Measurements from ENCODE around the gene ADAT3. TPM values are rescaled to one million over a fixed set of nuclear protein-coding genes. Genes with fewer than 3 reads are reported as not detected.

Gene ADAT3
- total RNA-seq, 1 donor from 2014 or later, result 10.9 TPM

DNA sequence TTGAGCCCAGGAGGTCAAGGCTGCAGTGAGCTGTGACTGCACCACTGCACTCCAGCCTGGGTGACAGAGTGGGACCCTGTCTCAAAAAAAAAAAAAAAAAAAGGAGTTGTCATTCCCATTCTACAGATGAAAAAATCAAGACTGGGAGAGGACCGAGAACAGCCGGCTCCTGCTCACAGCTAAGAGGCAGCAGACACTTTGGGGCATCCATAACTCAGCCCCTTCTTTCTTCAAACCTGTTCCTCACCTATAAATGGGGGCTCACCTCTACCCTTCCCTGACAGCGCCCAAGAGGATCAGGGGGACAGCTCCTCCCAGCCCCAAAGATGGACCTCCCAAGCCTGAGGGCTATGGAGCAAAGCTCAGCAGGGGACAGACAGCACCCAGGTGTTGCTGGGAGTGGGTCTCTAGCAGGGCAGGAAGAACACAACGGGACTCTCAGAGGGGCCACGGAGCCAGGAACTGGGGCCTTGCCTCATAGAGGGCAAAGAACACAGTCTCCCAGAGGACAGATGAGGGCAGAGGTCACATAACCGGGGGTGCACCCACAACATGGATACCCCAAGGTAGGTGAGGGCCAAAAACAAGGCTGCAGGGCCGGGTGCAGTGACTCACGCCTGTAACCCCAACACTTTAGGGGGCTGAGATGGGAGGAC, 38.4 kb upstream of the ADAT3 start:
- Mint-ChIP-seq H3K27ac (ENCODE audit: unreplicated experiment) (no peak overlapping the region), H3K4me3 (ENCODE audit: unreplicated experiment) (no peak overlapping the region)
- TF ChIP-seq, protein P1, sequence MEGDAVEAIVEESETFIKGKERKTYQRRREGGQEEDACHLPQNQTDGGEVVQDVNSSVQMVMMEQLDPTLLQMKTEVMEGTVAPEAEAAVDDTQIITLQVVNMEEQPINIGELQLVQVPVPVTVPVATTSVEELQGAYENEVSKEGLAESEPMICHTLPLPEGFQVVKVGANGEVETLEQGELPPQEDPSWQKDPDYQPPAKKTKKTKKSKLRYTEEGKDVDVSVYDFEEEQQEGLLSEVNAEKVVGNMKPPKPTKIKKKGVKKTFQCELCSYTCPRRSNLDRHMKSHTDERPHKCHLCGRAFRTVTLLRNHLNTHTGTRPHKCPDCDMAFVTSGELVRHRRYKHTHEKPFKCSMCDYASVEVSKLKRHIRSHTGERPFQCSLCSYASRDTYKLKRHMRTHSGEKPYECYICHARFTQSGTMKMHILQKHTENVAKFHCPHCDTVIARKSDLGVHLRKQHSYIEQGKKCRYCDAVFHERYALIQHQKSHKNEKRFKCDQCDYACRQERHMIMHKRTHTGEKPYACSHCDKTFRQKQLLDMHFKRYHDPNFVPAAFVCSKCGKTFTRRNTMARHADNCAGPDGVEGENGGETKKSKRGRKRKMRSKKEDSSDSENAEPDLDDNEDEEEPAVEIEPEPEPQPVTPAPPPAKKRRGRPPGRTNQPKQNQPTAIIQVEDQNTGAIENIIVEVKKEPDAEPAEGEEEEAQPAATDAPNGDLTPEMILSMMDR (IDR thresholded peaks at IDR 0.05; ENCODE audit: partially characterized antibody, unreplicated experiment), result no peak

DNA sequence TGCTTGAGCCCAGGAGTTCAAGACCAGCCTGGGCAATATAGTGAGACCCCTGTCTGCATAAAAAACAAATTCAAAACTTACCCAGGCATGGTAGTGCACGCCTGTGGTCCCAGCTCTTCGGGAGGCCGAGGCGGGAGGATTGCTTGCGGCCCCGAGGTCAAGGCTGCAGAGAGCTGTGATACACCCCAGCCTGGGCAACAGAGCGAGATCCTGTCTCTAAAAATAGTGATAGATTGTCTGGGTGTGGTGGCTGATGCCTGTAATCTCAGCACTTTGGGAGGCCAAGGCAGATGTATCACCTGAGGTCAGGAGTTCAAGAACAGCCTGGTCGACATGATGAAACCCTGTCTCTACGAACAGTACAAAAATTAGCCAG, 37.9 kb upstream of the ADAT3 start:
- Mint-ChIP-seq H3K4me3 (ENCODE audit: unreplicated experiment) (no peak overlapping the region), H3K4me1 (ENCODE audit: low read depth, unreplicated experiment) (no peaks in the 10 kb centered on the region), H3K9me3 (ENCODE audit: unreplicated experiment) (peaks cover 3% of the 10 kb centered on the region), H3K36me3 (ENCODE audit: unreplicated experiment) (no peaks in the 10 kb centered on the region), H3K27me3 (ENCODE audit: unreplicated experiment) (no peaks in the 10 kb centered on the region), H3K27ac (ENCODE audit: unreplicated experiment) (no peak overlapping the region)
- TF ChIP-seq, protein P1 (IDR thresholded peaks at IDR 0.05; ENCODE audit: partially characterized antibody, unreplicated experiment), result no peak
- no peak for DNase-seq

More for the DNA sequence above, 38.4 kb upstream of the ADAT3 start:
- Mint-ChIP-seq H3K27me3 (ENCODE audit: unreplicated experiment) (no peaks in the 10 kb centered on the region), H3K9me3 (ENCODE audit: unreplicated experiment) (peaks cover 3% of the 10 kb centered on the region), H3K4me1 (ENCODE audit: low read depth, unreplicated experiment) (no peaks in the 10 kb centered on the region), H3K36me3 (ENCODE audit: unreplicated experiment) (no peaks in the 10 kb centered on the region)
- no peak for DNase-seq

DNA sequence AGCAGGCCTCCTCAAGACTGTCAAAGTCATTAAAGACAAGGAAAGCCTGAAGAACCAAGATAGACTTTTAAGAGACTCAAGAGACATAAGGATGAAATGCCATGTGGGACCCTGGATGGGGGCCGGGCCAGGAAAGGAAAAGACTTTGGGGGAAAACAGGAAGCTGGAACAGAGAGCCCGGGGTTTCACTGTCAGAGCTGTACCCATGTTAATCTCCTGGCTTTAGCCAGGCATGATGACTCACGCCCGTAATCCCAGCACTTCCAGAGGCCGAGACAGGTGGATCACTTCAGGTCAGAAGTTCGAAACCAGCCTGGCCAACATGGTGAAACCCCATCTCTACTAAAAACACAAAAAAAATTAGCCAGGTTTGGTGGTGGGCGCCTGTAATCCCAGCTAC, 36.2 kb upstream of the ADAT3 start:
- Mint-ChIP-seq H3K9me3 (ENCODE audit: unreplicated experiment) (peaks cover 1% of the 10 kb centered on the region), H3K27ac (ENCODE audit: unreplicated experiment) (no peak overlapping the region), H3K27me3 (ENCODE audit: unreplicated experiment) (no peaks in the 10 kb centered on the region), H3K36me3 (ENCODE audit: unreplicated experiment) (no peaks in the 10 kb centered on the region), H3K4me3 (ENCODE audit: unreplicated experiment) (no peak overlapping the region), H3K4me1 (ENCODE audit: low read depth, unreplicated experiment) (peaks cover 2% of the 10 kb centered on the region)
- TF ChIP-seq, protein P1 (IDR thresholded peaks at IDR 0.05; ENCODE audit: partially characterized antibody, unreplicated experiment), result no peak
- no peak for DNase-seq

DNA sequence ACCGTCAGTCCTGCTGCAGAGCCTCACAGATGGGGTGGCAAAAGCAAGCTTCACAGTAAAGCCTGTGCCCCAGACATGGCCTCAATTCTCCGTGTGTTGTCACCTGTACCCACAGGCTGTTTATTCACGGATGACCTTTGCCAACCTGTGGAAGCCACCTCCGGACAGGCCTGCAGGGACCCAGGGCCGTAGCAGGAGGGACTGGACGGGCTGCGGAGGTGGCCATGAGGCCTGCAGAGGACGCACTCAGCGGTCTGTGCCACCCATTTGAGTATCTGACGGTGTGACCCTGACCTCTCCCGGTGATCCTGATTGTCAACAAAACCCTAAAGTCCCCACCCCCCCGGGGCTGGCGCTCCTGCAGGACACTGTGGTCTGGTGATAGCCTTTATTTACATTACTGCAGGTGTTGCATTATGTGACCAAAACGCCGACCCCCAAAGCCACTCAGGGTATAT, 34.0 kb upstream of the ADAT3 start:
- H3K27ac Mint-ChIP-seq (ENCODE audit: unreplicated experiment), result no peak overlapping the region

DNA sequence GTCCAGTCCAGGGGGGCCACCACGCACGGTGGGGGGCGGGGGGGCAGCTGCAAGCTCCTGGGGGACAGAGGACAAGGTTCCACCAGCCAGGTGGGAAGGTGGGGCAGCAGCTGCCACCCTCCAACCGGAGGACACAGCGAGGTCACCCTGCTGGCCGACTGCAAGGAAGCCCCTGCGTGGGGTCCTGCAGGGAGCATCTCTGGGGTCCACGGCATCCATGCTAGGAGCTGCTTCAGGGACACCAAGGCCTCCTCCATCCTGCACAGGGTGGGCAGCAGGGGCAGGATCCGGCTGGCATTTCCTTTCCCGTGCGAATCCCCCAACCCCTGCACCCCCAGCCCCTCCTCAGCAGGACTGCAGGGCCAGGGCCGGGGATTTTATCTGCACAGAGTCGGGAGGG, 33.6 kb upstream of the ADAT3 start:
- Mint-ChIP-seq H3K4me1 (ENCODE audit: low read depth, unreplicated experiment) (peaks cover 12% of the 10 kb centered on the region), H3K36me3 (ENCODE audit: unreplicated experiment) (no peaks in the 10 kb centered on the region), H3K9me3 (ENCODE audit: unreplicated experiment) (peaks cover 12% of the 10 kb centered on the region), H3K27ac (ENCODE audit: unreplicated experiment) (no peak overlapping the region), H3K27me3 (ENCODE audit: unreplicated experiment) (peaks cover 10% of the 10 kb centered on the region), H3K4me3 (ENCODE audit: unreplicated experiment) (no peak overlapping the region)
- DNase-seq, result no peak
- TF ChIP-seq, protein P1 (IDR thresholded peaks at IDR 0.05; ENCODE audit: partially characterized antibody, unreplicated experiment), result no peak

More for the DNA sequence above, 34.0 kb upstream of the ADAT3 start:
- no peaks in the 10 kb centered on the region for H3K36me3 Mint-ChIP-seq (ENCODE audit: unreplicated experiment)
- H3K4me3 Mint-ChIP-seq (ENCODE audit: unreplicated experiment), result no peak overlapping the region
- peaks cover 12% of the 10 kb centered on the region for H3K4me1 Mint-ChIP-seq (ENCODE audit: low read depth, unreplicated experiment)
- no peak for DNase-seq
- TF ChIP-seq, protein P1 (IDR thresholded peaks at IDR 0.05; ENCODE audit: partially characterized antibody, unreplicated experiment), result no peak
- H3K9me3 Mint-ChIP-seq (ENCODE audit: unreplicated experiment), result peaks cover 11% of the 10 kb centered on the region
- H3K27me3 Mint-ChIP-seq (ENCODE audit: unreplicated experiment), result peaks cover 10% of the 10 kb centered on the region

All from glutamatergic neuron (in vitro differentiated cells).